Measurements from ENCODE around the gene LRRC26.

GRCh38 chr9:137188086-137188489 is 18.2 kb upstream of the LRRC26 start:
- TF ChIP-seq CTCF (IDR thresholded peaks at IDR 0.05; ENCODE audit: low read depth, low read length, poor library complexity, severe bottlenecking) (no peak), EZH2phosphoT487 (IDR thresholded peaks at IDR 0.05; ENCODE audit: borderline replicate concordance, low read length) (no peak)

Measured in DOHH2 (cell line).